GM19240 (cell line): ENCODE data around the gene TBC1D4.
"Not testable (repeated sequence)": the region's sequence is repeated elsewhere in the genome, so short reads cannot be mapped to it uniquely, and the experiment has no call there.

Experiments
- DNase-seq: peaks from one replicate; pipeline ENCODE4 v3.0.0; 2011; ENCODE audit warnings: low spot score; ENCODE audit not compliant: insufficient read length

TBC1D4 gene

DNA sequence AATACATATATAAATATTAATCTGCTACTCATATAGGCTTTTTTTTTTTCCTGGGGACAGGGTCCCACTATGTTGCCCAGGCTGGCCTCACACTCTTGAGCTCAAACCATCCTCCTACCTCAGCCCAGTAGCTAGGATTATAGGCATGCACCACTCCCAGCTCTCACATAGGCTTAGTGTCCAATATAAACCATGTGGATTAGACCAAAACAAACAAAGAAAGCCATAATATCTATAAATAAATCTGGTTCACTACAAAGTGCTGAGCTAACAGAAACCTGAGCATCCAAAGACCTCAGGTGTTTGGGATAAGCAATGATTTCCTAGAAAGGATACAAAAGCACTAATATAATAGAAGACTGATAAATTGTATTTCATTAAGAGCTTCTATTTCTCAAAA lies 26.0 kb downstream of the TBC1D4 start:
- DNase-seq = no peak

- no peak for DNase-seq
Observed at GRCh38 chr13:75454497-75454896, 27.5 kb downstream of the TBC1D4 start.

DNA sequence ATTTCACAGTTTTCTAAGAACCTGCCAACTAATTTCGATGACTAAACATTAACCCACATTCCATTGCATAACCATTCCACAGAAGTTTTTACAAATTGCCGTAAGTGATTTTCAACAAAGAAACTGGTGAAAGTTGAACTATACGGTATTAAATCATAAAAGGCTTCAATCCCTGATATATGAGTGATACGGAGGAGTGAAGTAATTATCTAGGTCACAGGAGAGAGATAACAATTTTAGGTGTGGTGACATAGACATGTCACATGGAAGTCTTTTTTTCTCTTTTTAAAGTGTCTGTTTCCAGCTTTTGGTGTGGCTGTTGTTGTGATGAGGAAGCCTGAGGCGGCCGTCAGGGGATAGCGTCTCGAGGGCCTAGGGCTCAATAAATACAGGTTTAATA lies 29.4 kb downstream of the TBC1D4 start:
- DNase-seq = no peak

DNA sequence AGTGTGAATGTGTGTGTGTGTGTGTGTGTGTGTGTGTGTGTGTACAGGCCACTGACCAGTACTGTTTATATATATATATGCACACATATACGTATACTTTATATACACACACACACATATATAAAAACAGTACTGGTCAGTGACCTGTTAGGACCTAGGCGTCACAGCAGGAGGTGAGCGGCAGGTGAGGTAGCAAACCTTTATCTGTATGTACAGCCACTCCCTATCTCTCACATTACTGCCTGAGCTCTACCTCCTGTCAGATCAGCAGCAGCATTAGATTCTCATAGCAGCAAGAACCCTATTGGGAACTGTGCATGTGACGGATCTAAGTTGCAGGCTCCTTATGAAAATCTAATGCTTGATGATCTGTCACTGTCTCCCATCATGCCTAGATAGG lies 34.5 kb downstream of the TBC1D4 start:
- DNase-seq = no peak

GRCh38 chr13:75446874-75447273 lies 35.1 kb downstream of the TBC1D4 start:
- no peak for DNase-seq

- no peak for DNase-seq
Observed at GRCh38 chr13:75445717-75446499, 36.1 kb downstream of the TBC1D4 start.

GRCh38 chr13:75444016-75444415 lies 38.0 kb downstream of the TBC1D4 start:
- DNase-seq = no peak

- no peak for DNase-seq
Observed at GRCh38 chr13:75443356-75443958, 38.5 kb downstream of the TBC1D4 start.

DNA sequence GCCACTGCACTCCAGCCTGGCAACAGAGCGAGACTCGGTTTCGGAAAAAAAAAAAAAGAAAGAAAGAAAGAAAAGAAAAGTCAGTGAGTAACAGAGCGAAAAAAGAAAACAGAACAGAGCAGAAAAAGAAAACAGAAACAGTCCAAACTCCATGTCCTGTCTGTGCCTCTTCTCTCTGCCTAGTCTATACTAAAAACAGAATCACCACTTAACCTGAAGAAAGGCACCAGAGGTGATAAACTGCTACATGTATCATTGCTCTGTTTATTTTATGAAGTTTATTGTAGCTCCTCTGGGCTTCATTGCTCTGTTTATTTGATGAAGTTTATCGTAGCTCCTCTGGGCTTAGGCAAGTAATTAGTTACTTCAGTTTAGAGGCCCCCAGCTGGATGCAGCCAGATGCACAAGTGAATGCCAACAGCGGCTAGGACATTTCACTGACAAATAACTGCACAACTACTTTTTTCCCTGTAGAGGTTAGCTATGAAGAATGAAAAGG lies 39.2 kb downstream of the TBC1D4 start:
- no peak for DNase-seq

- DNase-seq = no peak
Observed at GRCh38 chr13:75440100-75440499, 41.9 kb downstream of the TBC1D4 start.

DNA sequence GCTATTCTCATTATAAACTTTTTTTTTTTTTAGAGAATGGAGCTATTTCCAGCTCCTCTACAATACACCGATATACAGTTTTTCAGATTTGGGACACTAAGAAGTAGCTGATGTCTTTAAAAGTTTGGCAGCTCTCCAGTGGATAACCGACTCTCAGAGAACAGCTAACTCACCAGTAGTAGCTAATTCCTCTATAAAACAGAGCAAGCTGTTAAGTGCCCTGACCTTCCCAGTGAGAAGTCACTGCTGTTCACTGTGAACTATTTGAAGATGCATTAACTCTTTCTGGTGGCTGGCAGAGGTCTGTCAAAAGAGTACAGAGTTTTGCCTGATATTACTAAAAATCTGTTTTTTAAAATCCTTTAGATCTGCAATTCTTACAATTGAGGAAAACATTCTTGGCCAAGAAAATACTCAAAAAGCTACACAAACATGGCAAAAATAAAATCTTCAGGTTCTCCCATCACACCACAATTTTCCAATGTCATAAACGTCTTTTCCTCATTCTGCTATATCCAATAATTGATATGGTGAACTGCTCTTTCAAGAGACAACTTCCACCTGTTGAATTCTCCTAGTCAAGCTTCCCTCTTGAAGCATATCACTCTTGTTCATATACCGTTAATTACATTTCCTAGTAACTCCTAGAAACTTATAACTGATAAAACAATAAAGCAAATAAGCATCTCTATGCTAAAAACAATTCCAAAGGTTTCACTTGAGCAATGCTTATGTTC lies 44.2 kb downstream of the TBC1D4 start:
- DNase-seq = no peak

- not testable (repeated sequence) for DNase-seq
Observed at GRCh38 chr13:75434126-75434525, 47.8 kb downstream of the TBC1D4 start.

GRCh38 chr13:75432811-75433244 lies 49.1 kb downstream of the TBC1D4 start:
- no peak for DNase-seq

GRCh38 chr13:75432045-75432444 lies 49.9 kb downstream of the TBC1D4 start:
- DNase-seq = no peak

GRCh38 chr13:75430436-75431209 lies 51.3 kb downstream of the TBC1D4 start:
- DNase-seq = no peak

DNA sequence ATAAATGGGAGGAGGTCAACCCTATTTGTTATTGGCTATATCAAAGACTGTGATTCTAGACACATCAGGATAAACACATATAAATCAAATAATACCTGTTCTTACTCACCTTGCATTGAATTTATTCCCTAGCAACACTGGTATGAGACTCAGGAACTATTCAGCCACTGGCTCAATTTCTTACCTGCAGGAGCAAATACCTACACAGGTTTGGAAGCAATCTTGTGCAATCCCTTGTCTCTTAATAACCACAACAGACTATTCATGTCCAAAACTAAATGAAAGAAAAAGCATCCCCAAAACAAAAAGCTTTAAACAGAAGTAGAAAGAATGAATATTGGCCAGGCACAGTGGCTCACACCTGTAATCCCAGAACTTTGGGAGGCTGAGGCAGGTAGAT lies 55.5 kb downstream of the TBC1D4 start:
- no peak for DNase-seq

GRCh38 chr13:75425216-75426009 lies 56.6 kb downstream of the TBC1D4 start:
- DNase-seq = no peak

DNA sequence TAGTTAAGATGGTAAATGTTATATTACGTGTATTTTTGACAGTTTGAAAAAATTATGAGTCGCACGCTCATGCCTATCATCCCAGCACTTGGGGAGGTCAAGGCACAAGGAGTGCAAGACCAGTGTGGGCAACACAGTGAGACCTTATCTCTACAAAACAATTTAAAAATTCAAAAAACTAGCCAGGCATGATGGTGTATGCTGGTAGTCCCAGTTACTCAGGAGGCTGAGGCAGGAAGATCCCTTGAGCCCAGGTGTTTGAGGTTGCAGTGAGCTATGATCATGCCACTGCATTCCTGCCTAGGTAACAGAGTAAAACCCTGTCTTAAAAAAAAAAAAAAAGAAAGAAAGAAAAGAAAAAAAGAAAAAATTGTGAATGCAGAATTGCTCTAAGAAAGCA lies 58.0 kb downstream of the TBC1D4 start:
- no peak for DNase-seq

DNA sequence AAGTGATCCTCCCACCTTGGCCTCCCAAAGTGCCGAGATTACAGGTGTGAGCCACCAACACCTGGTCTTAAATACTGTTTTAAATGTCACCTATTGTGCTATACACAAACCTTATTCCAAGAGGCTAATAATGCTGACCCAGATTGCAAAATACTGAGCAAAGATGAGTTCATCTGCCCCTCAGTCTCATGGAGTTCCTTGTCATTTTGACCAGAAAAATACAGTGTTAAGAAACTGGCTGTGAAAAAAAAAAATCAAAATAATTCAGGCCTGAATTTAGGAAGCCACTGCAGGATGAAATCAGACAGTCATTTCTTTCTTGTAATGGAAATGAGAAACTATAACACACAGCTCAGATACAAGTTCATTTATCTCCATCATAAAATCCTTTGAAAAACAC lies 59.9 kb downstream of the TBC1D4 start:
- no peak for DNase-seq

- no peak for DNase-seq
Observed at GRCh38 chr13:75421133-75421532, 60.8 kb downstream of the TBC1D4 start.

GRCh38 chr13:75419656-75420055 lies 62.3 kb downstream of the TBC1D4 start:
- DNase-seq = no peak
